K562 (cell line): Measurements from ENCODE around the gene ST14. TPM values are rescaled to one million over a fixed set of nuclear protein-coding genes. Genes with fewer than 3 reads are reported as not detected.
"Not testable (repeated sequence)": the region's sequence is repeated elsewhere in the genome, so short reads cannot be mapped to it uniquely, and the experiment has no call there.

Experiments used
- ATAC-seq: fragments of 200-7000 bp; cut with Tn5 transposase; 3 replicates; pipeline ENCODE4 v1.9.1; 2020; ENCODE audit warnings: moderate library complexity
- BruUV-seq: library from RNA; stranded (reverse); fragments of 400-500 nt; replicated peaks from 2 replicates; lab custom pipeline; 2021; lab: Mats Ljungman, UMichigan
- CTCF ChIA-PET: fragments of 300-600 bp; formaldehyde crosslinking; extraction: SDS; loops from one replicate; lab custom pipeline; 2021; ENCODE audit warnings: low intra/inter-chr PET ratio; lab: Yijun Ruan, JAX
- POLR2A ChIA-PET: fragments of 300-600, 350-650 bp; sonication (Branson Sonifier 250); formaldehyde crosslinking; extraction: SDS; loops from one replicate; lab custom pipeline; 2021; ENCODE audit warnings: antibody characterized with exemption, inconsistent platforms; lab: Yijun Ruan, JAX
- DNase-seq, 4 experiments: peaks; one replicate each; pipeline versions ENCODE4 v3.0.0 to v3.0.0-alpha.2; 2011 to 2018; ENCODE audit warnings: low spot score in 3 of 4, mixed read lengths in 3 of 4; ENCODE audit errors: extremely low read depth in 1 of 4
- FAIRE-seq: peaks from 2 replicates; lab custom pipeline; 2011; peaks lifted over from hg19 to GRCh38; lab: Jason Lieb, UNC
- H2AFZ ChIP-seq: 2 replicates; pipeline ENCODE4 v1.6.0; 2011; ENCODE audit warnings: low read depth, low read length, control low read depth, inconsistent platforms
- H3K27ac ChIP-seq: fragments of 200-600 bp; 3 replicates; pipeline ENCODE4 v1.8.0; 2011; ENCODE audit warnings: low read depth, mild to moderate bottlenecking, control low read depth, inconsistent platforms, low read length, moderate library complexity, mixed read lengths; ENCODE audit errors: extremely low read depth
- H3K27me3 ChIP-seq, 2 experiments: fragments of 300-600 bp in 1 of 2; 2 replicates in 1 of 2; 3 replicates in 1 of 2; pipeline versions ENCODE4 v1.6.0 to v1.8.0; 2011; ENCODE audit warnings: inconsistent platforms in 2 of 2, low read length in 2 of 2, mild to moderate bottlenecking in 1 of 2, mixed read lengths in 1 of 2, moderate library complexity in 1 of 2; ENCODE audit not compliant: control insufficient read depth in 2 of 2, insufficient read depth in 2 of 2
- H3K36me3 ChIP-seq: fragments of 300-600 bp; 3 replicates; pipeline ENCODE4 v1.8.0; 2011; ENCODE audit warnings: mild to moderate bottlenecking, low read length, inconsistent platforms; ENCODE audit not compliant: control insufficient read depth, insufficient read depth
- H3K4me1 ChIP-seq, 2 experiments: fragments of 200-600 bp in 1 of 2; replicated peaks in 1 of 2; 2 replicates in 1 of 2; 3 replicates in 1 of 2; pipeline versions ENCODE4 v1.5.1 to v1.8.0; 2011; ENCODE audit warnings: inconsistent platforms in 2 of 2, low read length in 2 of 2, mild to moderate bottlenecking in 1 of 2, mixed read lengths in 1 of 2, moderate library complexity in 1 of 2; ENCODE audit not compliant: control insufficient read depth in 2 of 2, insufficient read depth in 2 of 2
- H3K4me2 ChIP-seq: 2 replicates; pipeline ENCODE4 v1.6.1; 2011; ENCODE audit warnings: low read length, control low read depth, inconsistent platforms, mixed read lengths; ENCODE audit not compliant: insufficient read depth
- H3K4me3 ChIP-seq: fragments of 200-600 bp; sonication (generic), shearing (Covaris generic); 2 replicates; pipeline ENCODE4 v1.5.1; 2016; ENCODE audit warnings: control low read depth, inconsistent platforms
- H3K79me2 ChIP-seq: fragments of 200-600 bp; 3 replicates; pipeline ENCODE4 v1.8.0; 2011; ENCODE audit warnings: low read length, inconsistent platforms; ENCODE audit not compliant: control insufficient read depth, insufficient read depth
- H3K9ac ChIP-seq, 2 experiments: 2 replicates each; pipeline versions ENCODE4 v1.6.0 to v1.6.1; 2011; ENCODE audit warnings: low read depth in 2 of 2, low read length in 2 of 2, control low read depth in 1 of 2, inconsistent platforms in 1 of 2, mild to moderate bottlenecking in 1 of 2, mixed read lengths in 1 of 2; ENCODE audit not compliant: insufficient read depth in 1 of 2
- H3K9me1 ChIP-seq: one replicate; pipeline ENCODE4 v1.6.0; 2011; ENCODE audit warnings: inconsistent platforms, mild to moderate bottlenecking, low read length, moderate library complexity; ENCODE audit not compliant: control insufficient read depth, insufficient read depth
- H3K9me3 ChIP-seq: replicated peaks from 2 replicates; pipeline ENCODE4 v1.5.1; 2011; ENCODE audit warnings: low read depth, low read length, inconsistent platforms; ENCODE audit not compliant: control insufficient read depth, insufficient read depth
- H4K20me1 ChIP-seq: replicated peaks from 2 replicates; pipeline ENCODE4 v1.6.1; 2011; ENCODE audit warnings: low read length, inconsistent platforms, mixed read lengths; ENCODE audit not compliant: control insufficient read depth, insufficient read depth
- ATF1 ChIP-seq, 2 experiments: fragments of 450-650 bp in 1 of 2; IDR thresholded peaks; 2 replicates each; pipeline ENCODE4 v1.6.1; 2016; ENCODE audit warnings: missing compliant biosample characterization in 1 of 2, missing genetic modification characterization in 1 of 2
- CCNT2 ChIP-seq: IDR thresholded peaks from 2 replicates; pipeline ENCODE4 v1.6.1; 2011; ENCODE audit warnings: borderline replicate concordance, low read depth, mild to moderate bottlenecking, moderate library complexity, mixed read lengths, low read length; ENCODE audit not compliant: insufficient read length; ENCODE audit errors: extremely low read depth
- GATAD2B ChIP-seq: fragments of 450-650 bp; IDR thresholded peaks from 2 replicates; pipeline ENCODE4 v1.6.1; 2017; ENCODE audit warnings: mild to moderate bottlenecking, borderline replicate concordance
- MYC ChIP-seq, 2 experiments: fragments of 250-450 bp in 1 of 2; sonication (Bioruptor Pico) in 1 of 2; IDR thresholded peaks; 2 replicates each; pipeline versions ENCODE4 v1.5.1 to v1.6.1; 2012 to 2021; ENCODE audit warnings: low read depth in 2 of 2, borderline replicate concordance in 1 of 2, improper control_type of control experiment in 1 of 2, low read length in 1 of 2, mild to moderate bottlenecking in 1 of 2, moderate library complexity in 1 of 2
- NCOR1 ChIP-seq: fragments of 450-650 bp; IDR thresholded peaks from 2 replicates; pipeline ENCODE4 v1.6.1; 2016; ENCODE audit warnings: mild to moderate bottlenecking, moderate library complexity
- NUFIP1 ChIP-seq: fragments of 450-650 bp; IDR thresholded peaks from 2 replicates; pipeline ENCODE4 v1.6.1; 2018; ENCODE audit not compliant: partially characterized antibody
- SMARCB1 ChIP-seq: IDR thresholded peaks from 2 replicates; pipeline ENCODE4 v1.6.1; 2011; ENCODE audit warnings: improper control_type of control experiment, low read depth; ENCODE audit not compliant: insufficient read length
- ZBED1 ChIP-seq: IDR thresholded peaks from 2 replicates; pipeline ENCODE4 v1.6.1; 2014
- ZNF41 ChIP-seq: fragments of 250-450 bp; sonication (Bioruptor Pico); conservative IDR thresholded peaks from 2 replicates; pipeline ENCODE4 v1.4.0; 2020; ENCODE audit warnings: mild to moderate bottlenecking
- ZNF589 ChIP-seq: fragments of 200-800 bp; sonication (Bioruptor generic); IDR thresholded peaks from 2 replicates; pipeline ENCODE4 v1.6.1; 2016; ENCODE audit warnings: low read depth, missing genetic modification characterization, missing compliant biosample characterization
- WGBS: fragments of 100-300 bp; shearing (Covaris generic); methylation state at CpG from one replicate; pipeline ENCODE4 v1.1.6; 2016; ENCODE audit warnings: low coverage, mixed read lengths; ENCODE audit not compliant: insufficient coverage; ENCODE audit errors: missing lambda C conversion rate; 5-methylcytosine and 5-hydroxymethylcytosine counted together
- in situ Hi-C: fragments of 300-500 bp; cut with MboI; formaldehyde crosslinking; loops from 4 replicates; pipeline ENCODE4 v1.15.0; 2018; ENCODE audit warnings: inconsistent platforms, mixed read lengths
- intact Hi-C: fragments of 100-400 bp; cut with micrococcal nuclease; formaldehyde crosslinking; loops from 2 replicates; pipeline ENCODE4 v1.14.2; 2022
- polyA plus RNA-seq, 8 experiments: library from polyadenylated mRNA; depleted of rRNA in 4 of 8; stranded (reverse) in 5 of 8; unstranded in 3 of 8; fragments of >200 nt; fragmentation: Nextera tagmentation in 2 of 8; fragmentation: Illumina TruSeq in 1 of 8; extraction: Ambion mirVana in 2 of 8; extraction: Trizol in 1 of 8; gene quantifications; 2 replicates each; pipeline versions ENCODE4 v1.2.1 to v1.2.3, GENCODE V29; 2011 to 2014; ENCODE audit warnings: inconsistent platforms in 1 of 8, missing spikeins in 1 of 8
- total RNA-seq, 7 experiments: library from RNA; depleted of rRNA in 6 of 7; stranded (reverse); fragments of >200 nt in 6 of 7; fragmentation: Illumina TruSeq in 2 of 7; extraction: Trizol in 2 of 7; gene quantifications; 2 replicates each; pipeline versions ENCODE4 v1.2.1 to v1.2.3, GENCODE V29; 2011 to 2021; ENCODE audit warnings: low replicate concordance in 1 of 7
- TF ChIP-seq, protein P1 (sequence below): IDR thresholded peaks from 3 replicates; pipeline ENCODE4 v1.6.1; 2011; ENCODE audit warnings: borderline replicate concordance, mild to moderate bottlenecking; ENCODE audit not compliant: insufficient read length, insufficient read depth
- TF ChIP-seq, protein P2 (sequence below): fragments of 450-650 bp; IDR thresholded peaks from 2 replicates; pipeline ENCODE4 v1.6.1; 2014; ENCODE audit warnings: low read depth, mild to moderate bottlenecking, moderate library complexity, borderline replicate concordance
- TF ChIP-seq, protein P3 (sequence below): sonication (generic); formaldehyde crosslinking; IDR thresholded peaks from 2 replicates; pipeline ENCODE4 v1.8.0; 2022; ENCODE audit warnings: mild to moderate bottlenecking, missing genetic modification reagents

Gene ST14
- total and polyA plus RNA-seq, 9 of the 15 experiments (the other 6 are each of a cell fraction or from before 2014, with no cell fraction given): 0.08 to 0.20 TPM; not detected in 7

GRCh38 chr11:130247319-130247718, 87.7 kb downstream of the ST14 start (continued):
- TF ChIP-seq, protein P1, sequence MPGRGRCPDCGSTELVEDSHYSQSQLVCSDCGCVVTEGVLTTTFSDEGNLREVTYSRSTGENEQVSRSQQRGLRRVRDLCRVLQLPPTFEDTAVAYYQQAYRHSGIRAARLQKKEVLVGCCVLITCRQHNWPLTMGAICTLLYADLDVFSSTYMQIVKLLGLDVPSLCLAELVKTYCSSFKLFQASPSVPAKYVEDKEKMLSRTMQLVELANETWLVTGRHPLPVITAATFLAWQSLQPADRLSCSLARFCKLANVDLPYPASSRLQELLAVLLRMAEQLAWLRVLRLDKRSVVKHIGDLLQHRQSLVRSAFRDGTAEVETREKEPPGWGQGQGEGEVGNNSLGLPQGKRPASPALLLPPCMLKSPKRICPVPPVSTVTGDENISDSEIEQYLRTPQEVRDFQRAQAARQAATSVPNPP: no peak
- TF ChIP-seq NCOR1 (no peak), NUFIP1 (no peak), CCNT2 (no peak)
- TF ChIP-seq, protein P2, sequence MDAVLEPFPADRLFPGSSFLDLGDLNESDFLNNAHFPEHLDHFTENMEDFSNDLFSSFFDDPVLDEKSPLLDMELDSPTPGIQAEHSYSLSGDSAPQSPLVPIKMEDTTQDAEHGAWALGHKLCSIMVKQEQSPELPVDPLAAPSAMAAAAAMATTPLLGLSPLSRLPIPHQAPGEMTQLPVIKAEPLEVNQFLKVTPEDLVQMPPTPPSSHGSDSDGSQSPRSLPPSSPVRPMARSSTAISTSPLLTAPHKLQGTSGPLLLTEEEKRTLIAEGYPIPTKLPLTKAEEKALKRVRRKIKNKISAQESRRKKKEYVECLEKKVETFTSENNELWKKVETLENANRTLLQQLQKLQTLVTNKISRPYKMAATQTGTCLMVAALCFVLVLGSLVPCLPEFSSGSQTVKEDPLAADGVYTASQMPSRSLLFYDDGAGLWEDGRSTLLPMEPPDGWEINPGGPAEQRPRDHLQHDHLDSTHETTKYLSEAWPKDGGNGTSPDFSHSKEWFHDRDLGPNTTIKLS: no peak

GRCh38 chr11:130249371-130249770, 89.8 kb downstream of the ST14 start:
- BruUV-seq: no TSS peak

GRCh38 chr11:130249929-130250328, 90.3 kb downstream of the ST14 start:
- H3K27ac ChIP-seq, ATAC-seq, POLR2A ChIA-PET, in situ Hi-C loops, H3K9ac ChIP-seq, CTCF ChIA-PET, H3K27me3 ChIP-seq, H3K9me3 ChIP-seq, intact Hi-C loops, H3K4me3 ChIP-seq, DNase-seq, H3K4me2 ChIP-seq, H3K36me3 ChIP-seq, FAIRE-seq, H3K4me1 ChIP-seq, H3K79me2 ChIP-seq, H4K20me1 ChIP-seq, H2AFZ ChIP-seq, H3K9me1 ChIP-seq, BruUV-seq: not testable (repeated sequence)
- WGBS: 89% methylated on average over 5 of the region's 5 CpGs

More at GRCh38 chr11:130249371-130249770, 89.8 kb downstream of the ST14 start:
- TF ChIP-seq MYC (IDR thresholded peaks at IDR 0.05; ENCODE audit: low read depth, low read length) (no peak), MYC (CRISPR knock-in tag; IDR thresholded peaks at IDR 0.05; ENCODE audit: borderline replicate concordance, low read depth) (no peak), GATAD2B (no peak), ZBED1 (no peak), ATF1 (CRISPR knock-in tag; IDR thresholded peaks at IDR 0.05) (no peak), ATF1 (tag; IDR thresholded peaks at IDR 0.05) (no peak), ZNF41 (no peak), SMARCB1 (no peak), ZNF589 (CRISPR knock-in tag) (no peak)
- TF ChIP-seq, protein P3, sequence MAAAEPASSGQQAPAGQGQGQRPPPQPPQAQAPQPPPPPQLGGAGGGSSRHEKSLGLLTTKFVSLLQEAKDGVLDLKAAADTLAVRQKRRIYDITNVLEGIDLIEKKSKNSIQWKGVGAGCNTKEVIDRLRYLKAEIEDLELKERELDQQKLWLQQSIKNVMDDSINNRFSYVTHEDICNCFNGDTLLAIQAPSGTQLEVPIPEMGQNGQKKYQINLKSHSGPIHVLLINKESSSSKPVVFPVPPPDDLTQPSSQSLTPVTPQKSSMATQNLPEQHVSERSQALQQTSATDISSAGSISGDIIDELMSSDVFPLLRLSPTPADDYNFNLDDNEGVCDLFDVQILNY (CRISPR knock-in tag): no peak
- ATAC-seq (no peak), FAIRE-seq (no peak), DNase-seq (no peak)
- H2AFZ ChIP-seq: no peak overlapping the region
- H3K36me3 ChIP-seq: peaks cover 3% of the 10 kb centered on the region; the same call in 1 of the 3 replicates
- H3K9ac ChIP-seq: no peak overlapping the region; a peak in 1 of 4 replicates
- 88% methylated on average over 5 of the region's 5 CpGs for WGBS
- ChIA-PET CTCF (no interaction called here), POLR2A (no interaction called here)
- no peaks in the 10 kb centered on the region for H3K27me3 ChIP-seq
- no peaks in the 10 kb centered on the region for H4K20me1 ChIP-seq
- no peak overlapping the region for H3K4me3 ChIP-seq
- in situ Hi-C loops (no loop called here), intact Hi-C loops (no loop called here)
- H3K27ac ChIP-seq: no peak overlapping the region
- H3K9me1 ChIP-seq: no peaks in the 10 kb centered on the region
- H3K79me2 ChIP-seq: no peaks in the 10 kb centered on the region; the same call in 2 of the 3 replicates
- no peak overlapping the region for H3K4me2 ChIP-seq
- H3K4me1 ChIP-seq: no peaks in the 10 kb centered on the region
- no peaks in the 10 kb centered on the region for H3K9me3 ChIP-seq
